Measurements from ENCODE around the gene TINAGL1. TPM values are rescaled to one million over a fixed set of nuclear protein-coding genes. Genes with fewer than 3 reads are reported as not detected.
A peak's percentile ranks its signal among the peaks of the same experiment; 100 is the strongest.

Gene TINAGL1
- total and polyA plus RNA-seq, 12 donors = 139 to 336 (median 203) TPM

DNA sequence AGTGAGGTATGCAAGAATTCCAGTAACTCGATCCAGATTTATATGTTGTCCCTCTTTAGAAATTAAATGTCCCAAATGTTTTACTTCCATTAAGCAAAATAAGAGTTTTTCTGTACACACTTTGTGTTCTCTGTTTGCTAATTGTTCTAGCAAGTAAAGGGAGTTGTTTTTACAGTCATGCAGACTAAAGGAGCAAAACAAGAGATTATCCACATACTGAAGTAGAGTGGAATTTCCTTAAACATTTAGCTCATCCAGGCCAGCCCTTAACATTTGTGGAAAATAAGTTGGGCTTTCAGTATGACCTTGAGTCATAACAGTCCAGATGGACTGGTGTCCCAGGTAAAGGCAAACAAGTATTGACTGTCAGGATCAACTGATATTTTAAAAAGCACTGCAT is 44.1 kb upstream of the TINAGL1 start:
- H3K9me3 ChIP-seq = no peaks in the 10 kb centered on the region
- DNase-seq = no peak
- no peak overlapping the region for H3K27ac ChIP-seq
- H3K4me3 ChIP-seq = no peak overlapping the region
- no peaks in the 10 kb centered on the region for H3K36me3 ChIP-seq
- intact Hi-C loops (cut with DNase I) = no loop called here
- 58 to 63% methylated on average over 1 of the region's 1 CpG for WGBS, 2 donors
- no peak for ATAC-seq
- H3K4me1 ChIP-seq = peaks cover 0 to 14% (median 7%) of the 10 kb centered on the region in 9 donors
- H3K27me3 ChIP-seq = peaks cover 0 to 12% (median 0%) of the 10 kb centered on the region in 7 donors
- TF ChIP-seq CTCF (IDR thresholded peaks at IDR 0.05) = no peak

DNA sequence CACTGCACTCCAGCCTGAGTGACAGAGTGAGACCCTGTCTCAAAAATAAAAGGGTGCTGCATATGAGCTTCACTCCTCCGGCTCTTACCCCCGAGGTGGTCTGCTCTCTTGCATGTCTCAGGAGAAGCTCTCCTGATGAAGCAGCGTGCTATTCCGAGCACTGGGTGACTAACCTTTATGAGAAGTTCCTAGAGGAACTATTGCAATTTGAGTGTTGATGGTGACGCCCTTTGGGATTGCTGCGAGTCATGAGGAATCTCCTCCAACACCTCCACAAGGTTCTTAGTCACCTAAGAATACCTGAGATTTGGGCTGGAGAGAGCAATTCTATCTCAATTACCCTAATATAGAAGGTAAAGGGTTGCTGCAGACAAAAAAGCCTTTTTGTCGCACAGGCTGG is 40.8 kb upstream of the TINAGL1 start:
- WGBS, 2 donors = 92 to 95% methylated on average over 7 of the region's 7 CpGs
- TF ChIP-seq CTCF (IDR thresholded peaks at IDR 0.05) = no peak
- no peaks in the 10 kb centered on the region for H3K9me3 ChIP-seq
- DNase-seq (no peak), ATAC-seq (no peak)
- H3K27ac ChIP-seq = peak overlapping the region in 1 of 10 donors; percentile 52
- no peaks in the 10 kb centered on the region for H3K36me3 ChIP-seq
- intact Hi-C loops (cut with DNase I) = no loop called here
- peak overlapping the region in 1 of 10 donors; percentile 22 for H3K4me3 ChIP-seq
- H3K4me1 ChIP-seq = peaks cover 0 to 13% (median 7%) of the 10 kb centered on the region in 9 donors
- H3K27me3 ChIP-seq = peaks cover 0 to 12% (median 0%) of the 10 kb centered on the region in 7 donors

DNA sequence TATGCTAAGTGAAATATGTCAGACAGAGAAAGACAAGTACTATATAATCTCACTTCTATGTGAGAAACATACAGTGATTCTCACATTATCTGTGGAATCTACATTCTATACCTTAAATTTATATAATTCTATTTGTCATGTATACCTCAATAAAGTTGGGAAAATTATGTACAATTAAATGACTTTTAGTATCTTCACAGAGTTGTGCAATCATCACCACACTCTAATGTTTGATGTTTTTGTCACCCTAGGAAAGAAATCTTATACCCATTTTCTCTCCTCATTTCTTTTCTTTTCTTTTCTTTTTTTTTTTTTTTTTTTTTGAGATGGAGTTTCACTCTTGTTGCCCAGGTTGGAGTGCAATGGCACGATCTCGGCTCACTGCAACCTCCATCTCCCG is 37.0 kb upstream of the TINAGL1 start:
- ATAC-seq (no peak), DNase-seq (no peak)
- peaks cover 0 to 17% (median 8%) of the 10 kb centered on the region in 11 donors for H3K9me3 ChIP-seq
- peaks cover 0 to 4% (median 0%) of the 10 kb centered on the region in 9 donors for H3K4me1 ChIP-seq
- H3K27ac ChIP-seq = no peak overlapping the region
- intact Hi-C loops (cut with DNase I) = no loop called here
- WGBS, 2 donors = 95 to 96% methylated on average over 3 of the region's 3 CpGs
- no peaks in the 10 kb centered on the region for H3K36me3 ChIP-seq
- H3K4me3 ChIP-seq = no peak overlapping the region
- no peak for TF ChIP-seq CTCF (IDR thresholded peaks at IDR 0.05)
- H3K27me3 ChIP-seq = peaks cover 0 to 12% (median 0%) of the 10 kb centered on the region in 7 donors

DNA sequence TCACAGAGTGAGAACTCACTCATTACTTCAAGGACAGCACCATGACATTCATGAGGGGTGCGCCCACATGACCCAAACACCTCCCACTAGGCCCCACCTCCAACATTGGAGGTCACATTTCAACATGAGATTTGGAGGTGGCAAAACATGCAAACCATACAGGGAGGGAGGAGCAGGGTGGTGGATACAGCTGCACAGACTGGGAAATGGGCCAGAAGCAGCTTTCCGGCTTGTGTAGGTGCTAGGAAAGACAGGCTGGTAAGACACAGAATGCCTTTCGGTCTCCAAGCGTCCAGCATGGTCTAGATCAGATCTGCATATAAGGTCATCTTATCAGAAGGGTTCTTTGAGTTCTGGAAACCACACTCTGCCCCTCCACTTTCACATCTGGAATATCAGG is 35.1 kb upstream of the TINAGL1 start:
- Histone ChIP-seq H3K4me3 (no peak overlapping the region), H3K4me1 (no peaks in the 10 kb centered on the region), H3K9me3 (peaks cover 0 to 17% (median 8%) of the 10 kb centered on the region in 11 donors), H3K36me3 (no peaks in the 10 kb centered on the region), H3K27ac (no peak overlapping the region), H3K27me3 (peaks cover 0 to 4% (median 0%) of the 10 kb centered on the region in 7 donors)
- 76 to 77% methylated on average over 4 of the region's 4 CpGs for WGBS, 2 donors
- ATAC-seq (no peak), DNase-seq (no peak)
- TF ChIP-seq CTCF (IDR thresholded peaks at IDR 0.05) = no peak
- intact Hi-C loops (cut with DNase I) = loop anchor here in 7 of 10 donors (10.0 kb wide), 3 partner anchors 116 to 356 kb away; no protein-coding TSS in a partner anchor

Measured in heart right ventricle (tissue), 16 donors.